Mammary epithelial cell (primary cell): Measurements from ENCODE around the gene TNIK.

Experiments
- EZH2 ChIP-seq: IDR thresholded peaks from 2 replicates; pipeline ENCODE4 v1.6.1; 2012; ENCODE audit warnings: low read length, inconsistent platforms, borderline replicate concordance
- TF ChIP-seq, protein P1 (sequence below), 2 donors: IDR thresholded peaks in 1 of 2; conservative IDR thresholded peaks in 1 of 2; 2 replicates each; pipeline ENCODE4 v1.5.1; 2011 to 2012; ENCODE audit warnings: inconsistent platforms in 2 of 2, low read length in 2 of 2, mild to moderate bottlenecking in 2 of 2, control low read depth in 1 of 2, low read depth in 1 of 2; ENCODE audit not compliant: insufficient read depth in 1 of 2; ENCODE audit errors: extremely low read depth in 1 of 2

DNA sequence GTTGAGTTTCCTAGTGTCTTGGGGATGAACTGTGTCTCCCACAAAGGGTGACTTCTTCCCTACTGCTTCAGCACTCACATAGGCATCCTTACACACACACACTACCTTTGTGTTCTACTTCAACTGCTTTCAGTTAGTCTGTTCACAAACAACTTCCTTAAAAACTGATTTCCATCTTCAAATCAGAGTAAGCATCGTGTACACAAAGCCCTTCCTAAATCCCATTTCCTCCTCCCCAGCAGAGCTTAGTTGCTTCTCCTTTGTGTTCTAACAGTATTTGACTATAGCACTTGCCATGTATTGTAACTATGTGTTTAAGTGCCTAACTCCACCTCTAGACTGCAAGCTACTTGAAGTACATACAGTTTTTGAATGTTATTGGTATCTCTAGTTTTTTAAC lies 71.7 kb downstream of the TNIK start:
- TF ChIP-seq, protein P1, sequence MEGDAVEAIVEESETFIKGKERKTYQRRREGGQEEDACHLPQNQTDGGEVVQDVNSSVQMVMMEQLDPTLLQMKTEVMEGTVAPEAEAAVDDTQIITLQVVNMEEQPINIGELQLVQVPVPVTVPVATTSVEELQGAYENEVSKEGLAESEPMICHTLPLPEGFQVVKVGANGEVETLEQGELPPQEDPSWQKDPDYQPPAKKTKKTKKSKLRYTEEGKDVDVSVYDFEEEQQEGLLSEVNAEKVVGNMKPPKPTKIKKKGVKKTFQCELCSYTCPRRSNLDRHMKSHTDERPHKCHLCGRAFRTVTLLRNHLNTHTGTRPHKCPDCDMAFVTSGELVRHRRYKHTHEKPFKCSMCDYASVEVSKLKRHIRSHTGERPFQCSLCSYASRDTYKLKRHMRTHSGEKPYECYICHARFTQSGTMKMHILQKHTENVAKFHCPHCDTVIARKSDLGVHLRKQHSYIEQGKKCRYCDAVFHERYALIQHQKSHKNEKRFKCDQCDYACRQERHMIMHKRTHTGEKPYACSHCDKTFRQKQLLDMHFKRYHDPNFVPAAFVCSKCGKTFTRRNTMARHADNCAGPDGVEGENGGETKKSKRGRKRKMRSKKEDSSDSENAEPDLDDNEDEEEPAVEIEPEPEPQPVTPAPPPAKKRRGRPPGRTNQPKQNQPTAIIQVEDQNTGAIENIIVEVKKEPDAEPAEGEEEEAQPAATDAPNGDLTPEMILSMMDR (conservative IDR thresholded peaks at IDR 0.05 in 1 of 2, IDR thresholded peaks at IDR 0.05 in 1 of 2; ENCODE audit: extremely low read depth in 1 of 2, insufficient read depth in 1 of 2, low read depth in 1 of 2, low read length in 2 of 2) = no peak
- no peak for TF ChIP-seq EZH2
